Mesodermal cell (in vitro differentiated cells): Measurements from ENCODE around the gene SSRP1.
"Not testable (repeated sequence)": the region's sequence is repeated elsewhere in the genome, so short reads cannot be mapped to it uniquely, and the experiment has no call there.

ENCODE experiments used
- H3K27ac ChIP-seq: 2 replicates; pipeline ENCODE4 v1.7.0; 2013; ENCODE audit warnings: mild to moderate bottlenecking, low read depth, low read length, moderate library complexity; ENCODE audit not compliant: severe bottlenecking
- H3K36me3 ChIP-seq: 2 replicates; pipeline ENCODE4 v1.7.1; 2013; ENCODE audit warnings: mild to moderate bottlenecking, low read length, moderate library complexity; ENCODE audit not compliant: control insufficient read depth, insufficient read depth
- H3K4me1 ChIP-seq: one replicate; pipeline ENCODE4 v1.7.1; 2013; ENCODE audit warnings: mild to moderate bottlenecking, low read length; ENCODE audit not compliant: insufficient read depth, control insufficient read depth, poor library complexity, severe bottlenecking
- H3K4me3 ChIP-seq: 2 replicates; pipeline ENCODE4 v1.7.0; 2013; ENCODE audit warnings: low read length, control low read depth, mild to moderate bottlenecking; ENCODE audit not compliant: insufficient read depth, poor library complexity, severe bottlenecking; ENCODE audit errors: extremely low read depth
- H3K9me3 ChIP-seq: 2 replicates; pipeline ENCODE4 v1.7.1; 2013; ENCODE audit warnings: mild to moderate bottlenecking, low read length, moderate library complexity; ENCODE audit not compliant: control insufficient read depth
- WGBS, 2 experiments: methylation state at CpG; one replicate each; pipeline ENCODE4 v1.1.5; 2013; ENCODE audit warnings: missing lambda C conversion rate in 2 of 2; ENCODE audit not compliant: insufficient coverage in 2 of 2; 5-methylcytosine and 5-hydroxymethylcytosine counted together

The SSRP1 gene

DNA sequence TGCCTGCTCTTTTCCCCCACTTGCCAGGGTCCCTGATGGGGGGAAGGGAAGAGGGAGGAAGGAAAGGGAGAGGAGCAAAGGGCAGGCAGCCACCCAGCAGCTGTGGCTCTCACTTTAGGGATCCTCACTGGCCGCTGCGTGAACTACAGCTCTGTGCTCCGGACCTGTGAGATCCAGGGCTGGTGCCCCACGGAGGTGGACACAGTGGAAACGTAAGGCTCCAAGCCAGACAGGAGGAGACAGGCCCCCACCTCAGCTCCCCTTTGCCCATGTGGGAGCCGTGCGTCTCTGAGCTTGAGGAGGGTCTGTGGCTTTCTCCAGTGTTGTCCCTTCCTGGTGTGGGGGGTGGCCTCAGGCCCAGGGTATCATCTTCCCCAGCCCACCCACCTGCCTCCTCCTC, 12.4 kb upstream of the SSRP1 start:
- Histone ChIP-seq H3K36me3 (no peaks in the 10 kb centered on the region), H3K4me1 (no peaks in the 10 kb centered on the region), H3K27ac (no peak overlapping the region), H3K9me3 (no peaks in the 10 kb centered on the region), H3K4me3 (no peak overlapping the region)
- 70 to 78% methylated on average over 7 of the region's 7 CpGs for WGBS, 2 experiments

DNA sequence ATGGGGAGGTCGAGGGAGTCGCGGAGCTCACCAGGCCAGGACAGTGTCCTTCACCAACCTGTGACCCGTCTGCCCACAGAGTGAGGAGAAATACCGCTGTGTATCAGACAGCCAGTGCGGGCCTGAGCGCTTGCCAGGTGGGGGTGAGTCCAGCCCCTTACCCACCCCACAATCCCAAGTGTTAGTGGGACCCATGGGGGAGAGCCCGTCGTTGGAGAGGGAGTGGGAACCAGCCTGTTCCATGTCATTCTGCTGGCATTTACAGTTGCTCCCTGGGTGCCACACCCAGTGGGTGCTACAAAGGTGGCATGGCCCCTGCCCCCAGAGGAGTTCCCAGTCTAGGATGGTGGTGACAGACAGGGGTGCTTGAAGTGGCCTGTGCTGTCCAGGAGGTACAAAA, 11.6 kb upstream of the SSRP1 start:
- 89% methylated on average over 9 of the region's 9 CpGs; no CpG with 5 or more reads in 1 of the 2 experiments for WGBS, 2 experiments
- H3K36me3 ChIP-seq, result no peaks in the 10 kb centered on the region
- H3K9me3 ChIP-seq, result no peaks in the 10 kb centered on the region

DNA sequence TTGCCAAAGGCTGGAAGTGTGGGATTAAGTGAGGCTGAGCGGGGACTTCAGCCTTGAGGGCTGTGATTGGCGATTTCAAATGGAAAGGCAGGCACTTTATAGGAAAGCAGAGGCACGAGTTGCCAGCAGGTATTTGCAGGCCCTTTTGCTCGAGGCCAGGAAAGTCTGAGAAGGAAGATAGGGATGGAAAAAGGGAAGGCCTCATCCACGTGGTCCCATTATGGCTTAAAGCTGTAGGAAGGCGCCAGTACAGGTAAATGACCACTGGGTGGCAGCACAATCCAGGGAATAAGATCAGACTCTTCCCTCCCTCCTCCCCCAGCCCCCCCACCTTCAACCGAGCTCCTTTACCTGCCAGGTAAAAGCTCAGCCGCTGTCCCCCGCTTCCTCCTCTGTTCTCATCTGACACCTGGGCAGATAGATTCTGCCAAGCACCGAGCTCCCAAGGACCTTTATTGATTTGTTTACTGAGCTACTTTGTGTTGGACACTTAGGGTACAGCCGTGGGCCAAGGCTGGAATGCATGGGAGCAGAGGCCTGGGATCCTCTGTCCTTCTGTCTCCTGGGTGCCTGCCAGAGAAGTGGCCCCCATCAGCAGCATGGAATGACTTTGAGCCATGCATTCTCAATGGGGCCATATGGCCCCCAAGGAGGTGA, 10.0 kb upstream of the SSRP1 start:
- no peaks in the 10 kb centered on the region for H3K36me3 ChIP-seq
- WGBS, 2 experiments, result 25 to 37% methylated on average over 6 to 8 of the region's 11 CpGs
- no peak overlapping the region for H3K4me3 ChIP-seq
- no peaks in the 10 kb centered on the region for H3K4me1 ChIP-seq
- no peaks in the 10 kb centered on the region for H3K9me3 ChIP-seq
- H3K27ac ChIP-seq, result no peak overlapping the region

More for the DNA sequence above, 11.6 kb upstream of the SSRP1 start:
- Histone ChIP-seq H3K27ac (no peak overlapping the region), H3K4me3 (no peak overlapping the region), H3K4me1 (no peaks in the 10 kb centered on the region)

DNA sequence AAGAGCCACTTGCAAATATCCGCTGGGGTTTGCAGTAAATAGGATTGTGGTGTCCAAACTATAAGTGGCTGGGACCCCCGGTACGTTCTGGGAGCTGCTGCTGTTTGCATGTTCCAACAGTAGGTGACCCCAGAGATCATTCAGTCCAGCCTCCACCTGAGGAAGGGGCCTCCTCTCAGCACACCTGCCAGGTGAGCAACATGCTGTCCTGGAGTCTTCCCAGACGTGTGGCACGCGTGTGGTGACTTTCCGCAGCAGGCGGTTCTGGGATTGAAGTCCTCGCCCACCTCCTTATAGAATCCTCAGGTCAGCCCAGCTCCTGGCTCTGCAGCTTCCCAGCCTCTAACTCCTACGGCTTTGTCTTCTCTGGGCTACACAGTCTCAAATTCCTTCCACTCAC, 9.1 kb upstream of the SSRP1 start:
- H3K9me3 ChIP-seq, result no peaks in the 10 kb centered on the region
- no peaks in the 10 kb centered on the region for H3K4me1 ChIP-seq
- H3K36me3 ChIP-seq, result no peaks in the 10 kb centered on the region
- no peak overlapping the region for H3K4me3 ChIP-seq
- WGBS, 2 experiments, result 89 to 95% methylated on average over 6 to 9 of the region's 10 CpGs
- H3K27ac ChIP-seq, result no peak overlapping the region

DNA sequence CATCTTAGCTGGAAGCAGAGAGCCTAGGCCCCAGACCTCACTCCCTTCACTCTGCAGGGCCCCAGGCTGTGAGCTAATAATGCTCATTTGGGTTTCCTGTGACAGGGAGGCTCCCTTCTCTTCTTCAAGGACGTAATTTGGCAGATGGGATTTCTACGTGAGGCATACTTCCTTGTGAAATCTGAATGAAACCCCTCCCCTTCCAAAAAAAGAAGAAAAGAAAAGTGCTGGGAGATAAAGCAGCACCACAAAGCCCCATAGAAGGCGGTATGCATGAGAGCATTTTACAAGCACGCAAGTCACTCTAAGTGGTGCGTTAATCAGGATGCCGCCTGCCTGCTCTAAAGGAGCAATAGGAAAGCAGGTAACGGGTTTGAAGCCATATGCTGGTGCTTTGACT, 8.1 kb upstream of the SSRP1 start:
- no peaks in the 10 kb centered on the region for H3K9me3 ChIP-seq
- H3K36me3 ChIP-seq, result no peaks in the 10 kb centered on the region
- no peak overlapping the region for H3K27ac ChIP-seq
- no peak overlapping the region for H3K4me3 ChIP-seq
- H3K4me1 ChIP-seq, result no peaks in the 10 kb centered on the region
- 88 to 89% methylated on average over 3 to 4 of the region's 7 CpGs for WGBS, 2 experiments

DNA sequence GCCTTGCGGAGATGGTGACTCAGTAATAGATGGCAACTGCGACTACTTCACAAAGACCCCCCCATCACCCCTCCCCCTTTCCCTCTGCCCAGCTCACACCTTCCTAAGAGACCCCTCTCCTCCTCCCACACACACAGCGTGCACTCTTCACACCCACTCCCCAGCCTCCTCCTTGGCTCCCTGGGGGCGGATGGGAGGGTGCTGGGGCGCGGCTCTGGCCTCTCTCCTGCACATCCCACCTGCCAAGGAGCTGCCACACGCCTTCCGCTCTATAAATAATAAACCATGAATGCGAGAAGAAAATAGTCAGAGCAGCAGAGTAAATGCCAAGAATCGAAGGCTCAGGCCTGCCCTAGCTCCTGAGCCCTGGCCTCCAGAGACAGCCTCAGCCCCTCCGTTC, 7.0 kb upstream of the SSRP1 start:
- no peaks in the 10 kb centered on the region for H3K9me3 ChIP-seq
- 71 to 82% methylated on average over 6 to 10 of the region's 11 CpGs for WGBS, 2 experiments
- no peak overlapping the region for H3K4me3 ChIP-seq
- no peaks in the 10 kb centered on the region for H3K36me3 ChIP-seq
- H3K27ac ChIP-seq, result no peak overlapping the region
- no peaks in the 10 kb centered on the region for H3K4me1 ChIP-seq

DNA sequence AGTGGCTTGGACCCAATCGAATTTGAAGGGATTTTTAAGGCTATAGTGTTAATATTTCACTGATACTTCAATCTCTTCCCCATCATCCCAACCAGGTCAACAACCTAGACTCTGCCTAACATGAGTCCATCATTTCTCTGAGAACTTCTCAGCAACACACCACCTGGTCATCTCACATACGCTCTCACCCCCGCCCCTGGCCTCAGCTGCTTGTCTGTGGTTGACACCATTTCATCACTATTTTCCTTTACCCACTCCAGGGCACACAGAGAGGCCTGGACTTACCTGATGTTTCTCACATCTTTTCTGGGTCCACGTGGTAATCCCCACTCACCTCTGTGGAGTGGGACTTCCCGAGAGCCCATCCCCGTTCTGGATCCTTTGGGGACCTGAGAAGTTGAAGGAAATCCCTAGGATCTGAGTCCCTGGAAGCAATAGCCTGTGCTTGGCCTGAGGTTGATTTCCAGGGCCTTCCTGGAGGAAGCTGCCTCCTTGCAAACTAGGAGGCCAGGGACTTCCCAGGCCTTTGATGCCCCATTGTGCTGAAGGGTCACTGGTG, 5.6 kb upstream of the SSRP1 start:
- no peaks in the 10 kb centered on the region for H3K9me3 ChIP-seq
- no peak overlapping the region for H3K27ac ChIP-seq
- H3K4me1 ChIP-seq, result no peaks in the 10 kb centered on the region
- H3K36me3 ChIP-seq, result no peaks in the 10 kb centered on the region
- H3K4me3 ChIP-seq, result no peak overlapping the region
- 89 to 96% methylated on average over 5 of the region's 6 CpGs for WGBS, 2 experiments

DNA sequence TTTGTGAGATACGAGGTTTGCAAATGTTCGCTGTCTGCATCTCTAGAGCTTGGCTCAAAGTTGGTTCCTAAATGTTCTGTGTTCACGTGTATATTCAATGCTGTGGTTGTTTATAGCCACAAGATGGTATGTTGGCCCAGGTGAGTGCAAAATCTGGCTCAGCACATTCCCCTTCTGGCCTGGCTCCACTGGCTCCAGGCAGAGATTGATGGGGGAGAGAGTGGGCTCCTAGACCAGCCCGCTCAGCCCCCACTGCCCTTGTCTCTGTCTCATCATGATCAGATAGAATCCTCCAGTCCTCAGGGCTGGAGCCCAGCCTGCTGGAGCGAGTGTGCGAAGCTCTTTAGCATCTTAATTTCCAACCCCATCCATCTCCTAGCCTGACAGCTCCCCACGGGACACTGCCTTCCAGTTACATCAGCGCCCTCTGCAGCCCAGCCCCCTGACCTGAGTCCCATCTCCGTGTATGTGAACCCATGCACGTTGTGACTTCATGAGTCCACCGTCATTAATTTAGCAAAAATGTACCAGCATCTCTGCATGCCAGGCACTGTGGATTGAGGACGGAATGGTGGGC, 4.4 kb upstream of the SSRP1 start:
- no peak overlapping the region for H3K4me3 ChIP-seq
- no peaks in the 10 kb centered on the region for H3K9me3 ChIP-seq
- no peaks in the 10 kb centered on the region for H3K4me1 ChIP-seq
- H3K36me3 ChIP-seq, result no peaks in the 10 kb centered on the region
- H3K27ac ChIP-seq, result peak overlapping the region; percentile 41
- 34 to 41% methylated on average over 9 to 12 of the region's 12 CpGs for WGBS, 2 experiments

DNA sequence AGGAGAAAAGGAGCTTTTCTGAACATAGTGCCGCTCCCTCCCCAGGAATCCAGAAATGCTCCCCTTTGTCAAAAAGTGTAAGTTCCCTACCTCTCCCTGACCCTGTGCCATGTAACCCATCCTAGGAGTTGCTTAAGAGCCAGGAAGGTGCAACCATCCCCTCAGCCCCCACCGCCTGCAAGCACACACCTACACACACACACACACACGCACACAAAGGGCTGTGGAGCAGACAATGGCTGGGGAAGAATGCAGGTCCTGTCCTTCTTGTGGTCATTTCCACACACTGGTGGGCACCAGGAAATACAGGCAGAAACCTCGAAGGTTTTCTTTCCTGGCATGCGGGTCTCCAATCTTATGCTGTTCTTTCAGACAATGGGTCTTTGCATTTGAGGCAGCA, 3.6 kb upstream of the SSRP1 start:
- Histone ChIP-seq H3K4me1 (no peaks in the 10 kb centered on the region), H3K9me3 (no peaks in the 10 kb centered on the region), H3K4me3 (no peak overlapping the region), H3K36me3 (peaks cover 1% of the 10 kb centered on the region), H3K27ac (peak overlapping the region; percentile 41)
- WGBS, 2 experiments, result 86 to 94% methylated on average over 2 to 4 of the region's 5 CpGs

DNA sequence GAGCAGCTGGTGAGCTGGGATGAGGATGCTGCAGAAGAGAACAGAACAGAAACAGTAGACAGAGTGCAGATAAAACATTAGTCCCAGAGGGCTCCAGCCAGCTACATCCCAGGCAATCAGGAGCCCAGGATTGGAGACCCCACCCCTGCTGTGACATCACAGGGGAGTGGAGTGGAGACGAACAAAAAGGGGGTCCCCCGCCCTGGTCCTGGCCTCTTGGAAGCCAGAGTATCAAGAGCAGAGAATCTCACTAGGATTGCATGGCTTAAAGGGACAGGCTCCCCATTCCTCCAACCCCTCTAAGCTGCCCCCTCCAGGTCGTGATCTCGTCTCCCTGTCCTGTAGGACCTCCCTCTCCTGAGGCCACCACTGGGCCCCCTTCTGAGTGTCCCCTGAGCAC, 2.5 kb upstream of the SSRP1 start, which contains the start of gene P2RX3:
Gene P2RX3, plus strand, starts transcription at position 211 of the 400 bp plus-strand sequence. CDS start 199 bp downstream, outside the sequence.
- H3K36me3 ChIP-seq, result peaks cover 13% of the 10 kb centered on the region
- H3K9me3 ChIP-seq, result no peaks in the 10 kb centered on the region
- H3K4me3 ChIP-seq, result no peak within 1 kb of the TSS
- H3K27ac ChIP-seq, result no peak within 1 kb of the TSS
- 61 to 73% methylated on average over 2 to 4 of the region's 4 CpGs for WGBS, 2 experiments
- no peaks in the 10 kb centered on the region for H3K4me1 ChIP-seq

DNA sequence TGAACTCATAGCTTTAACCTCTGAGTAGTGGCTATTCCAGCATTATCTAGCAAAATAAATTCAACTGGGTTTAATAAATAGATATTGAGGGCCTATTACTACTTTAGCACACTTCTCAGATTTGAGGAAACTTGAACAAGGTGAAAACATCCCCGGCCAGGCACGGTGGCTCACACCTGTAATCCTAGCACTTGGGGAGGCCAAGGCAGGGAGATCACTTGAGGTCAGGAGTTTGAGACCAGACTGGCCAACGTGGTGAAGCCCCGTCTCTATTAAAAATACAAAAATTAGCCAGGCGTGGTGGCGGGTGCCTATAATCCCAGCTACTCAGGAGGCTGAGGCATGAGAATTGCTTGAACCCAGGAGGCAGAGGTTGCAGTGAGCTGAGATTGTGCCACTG, 1.2 kb upstream of the SSRP1 start:
- 97 to 100% methylated on average over 2 to 6 of the region's 6 CpGs for WGBS, 2 experiments

More for the DNA sequence above, 1.2 kb upstream of the SSRP1 start:
- H3K27ac ChIP-seq, H3K4me1 ChIP-seq, H3K4me3 ChIP-seq, H3K9me3 ChIP-seq: not testable (repeated sequence)
- H3K36me3 ChIP-seq, result peaks cover 26% of the 10 kb centered on the region
